ENCODE results near the gene ANO2. TPM values are rescaled to one million over a fixed set of nuclear protein-coding genes. Genes with fewer than 3 reads are reported as not detected.

ANO2 gene
- total and polyA plus RNA-seq, 4 donors = 0.03 to 0.25 (median 0.15) TPM

- Histone ChIP-seq H3K9me3 (ENCODE audit: control insufficient read depth in 4 of 4, low read length in 3 of 4) (no peaks in the 10 kb centered on the region), H3K4me3 (ENCODE audit: low read depth in 1 of 3, low read length in 3 of 3) (no peak overlapping the region), H3K36me3 (ENCODE audit: control insufficient read depth in 4 of 4, insufficient read depth in 3 of 4, low read depth in 1 of 4, low read length in 3 of 4) (no peaks in the 10 kb centered on the region), H3K27ac (ENCODE audit: low read depth in 1 of 2, low read length in 2 of 2) (no peak overlapping the region), H3K4me1 (ENCODE audit: control insufficient read depth in 4 of 4, insufficient read depth in 4 of 4, low read length in 3 of 4) (no peaks in the 10 kb centered on the region), H3K27me3 (ENCODE audit: control insufficient read depth in 4 of 4, insufficient read depth in 4 of 4, low read length in 3 of 4) (no peaks in the 10 kb centered on the region), H3K9ac (ENCODE audit: low read depth in 1 of 2, low read length in 2 of 2) (no peak overlapping the region)
- 87% methylated on average over 5 of the region's 5 CpGs for WGBS
- DNase-seq (ENCODE audit: low spot score) = no peak
- TF ChIP-seq ZBTB33 (IDR thresholded peaks at IDR 0.05) (no peak), GABPA (IDR thresholded peaks at IDR 0.05 in 1 of 2, conservative IDR thresholded peaks at IDR 0.05 in 1 of 2) (no peak), CTCF (IDR thresholded peaks at IDR 0.05; ENCODE audit: low read depth, low read length, missing input control) (no peak), RAD21 (IDR thresholded peaks at IDR 0.05) (no peak), ATF3 (IDR thresholded peaks at IDR 0.05) (no peak), HNF4G (IDR thresholded peaks at IDR 0.05) (no peak), HNF4A (conservative IDR thresholded peaks at IDR 0.05) (no peak), FOXA1 (IDR thresholded peaks at IDR 0.05) (no peak), JUND (IDR thresholded peaks at IDR 0.05) (no peak), TAF1 (conservative IDR thresholded peaks at IDR 0.05) (no peak), MAX (IDR thresholded peaks at IDR 0.05) (no peak), FOXA2 (IDR thresholded peaks at IDR 0.05) (no peak)
Observed at GRCh38 chr12:5611162-5611561, 333.9 kb downstream of the ANO2 start.

- H3K27ac ChIP-seq (ENCODE audit: low read depth in 1 of 2, low read length in 2 of 2) = no peak overlapping the region
- H3K27me3 ChIP-seq (ENCODE audit: control insufficient read depth in 4 of 4, insufficient read depth in 4 of 4, low read length in 3 of 4) = peaks cover 0 to 5% (median 1%) of the 10 kb centered on the region in 4 donors
- H3K9ac ChIP-seq (ENCODE audit: low read depth in 1 of 2, low read length in 2 of 2) = no peak overlapping the region
- no peak overlapping the region for H3K4me3 ChIP-seq (ENCODE audit: low read depth in 1 of 3, low read length in 3 of 3)
- no peaks in the 10 kb centered on the region for H3K9me3 ChIP-seq (ENCODE audit: control insufficient read depth in 4 of 4, low read length in 3 of 4)
- WGBS = 89% methylated on average over 4 of the region's 4 CpGs
- no peak for DNase-seq (ENCODE audit: low spot score)
- H3K36me3 ChIP-seq (ENCODE audit: control insufficient read depth in 4 of 4, insufficient read depth in 3 of 4, low read depth in 1 of 4, low read length in 3 of 4) = no peaks in the 10 kb centered on the region
- TF ChIP-seq GABPA (IDR thresholded peaks at IDR 0.05 in 1 of 2, conservative IDR thresholded peaks at IDR 0.05 in 1 of 2) = no peak
- TF ChIP-seq ZBTB33 (IDR thresholded peaks at IDR 0.05) = no peak
- no peak for TF ChIP-seq MAX (IDR thresholded peaks at IDR 0.05)
- no peak for TF ChIP-seq FOXA1 (IDR thresholded peaks at IDR 0.05)
- TF ChIP-seq EGR1 (IDR thresholded peaks at IDR 0.05; ENCODE audit: low read depth in 2 of 2) = no peak
- TF ChIP-seq YY1 (IDR thresholded peaks at IDR 0.05) = no peak
- no peak for TF ChIP-seq RAD21 (IDR thresholded peaks at IDR 0.05)
- TF ChIP-seq RXRA (IDR thresholded peaks at IDR 0.05) = no peak
- TF ChIP-seq SP1 (IDR thresholded peaks at IDR 0.05) = no peak
- no peak for TF ChIP-seq HNF4A (conservative IDR thresholded peaks at IDR 0.05)
- no peak for TF ChIP-seq HNF4G (IDR thresholded peaks at IDR 0.05)
- no peaks in the 10 kb centered on the region for H3K4me1 ChIP-seq (ENCODE audit: control insufficient read depth in 4 of 4, insufficient read depth in 4 of 4, low read length in 3 of 4)
Observed at GRCh38 chr12:5599378-5599777, 345.7 kb downstream of the ANO2 start.

Measured in liver (tissue), 9 donors.